MM.1S (cell line): Measurements from ENCODE around the gene GABRB3.

ENCODE experiments used
- CTCF ChIP-seq: fragments of 300-600 bp; sonication (generic); IDR thresholded peaks from 2 replicates; pipeline ENCODE4 v1.5.1; 2016; ENCODE audit warnings: antibody characterized with exemption, low read length, mixed read lengths
- EZH2phosphoT487 ChIP-seq: fragments of 300-600 bp; sonication (generic); IDR thresholded peaks from 2 replicates; pipeline ENCODE4 v1.6.1; 2018; ENCODE audit warnings: antibody characterized with exemption, low read length

GRCh38 chr15:26676115-26676514 is 96.8 kb downstream of the GABRB3 start:
- TF ChIP-seq CTCF (no peak), EZH2phosphoT487 (no peak)
